Nephron (organoid): ENCODE measurements around the gene ADIPOQ.
"Not testable (repeated sequence)": the region's sequence is repeated elsewhere in the genome, so short reads cannot be mapped to it uniquely, and the experiment has no call there.

ENCODE experiments used
- H3K27ac Mint-ChIP-seq, 3 experiments: 2 replicates each; pipeline ENCODE4 v1.8.0; 2020; ENCODE audit warnings: mixed read lengths in 3 of 3, mild to moderate bottlenecking in 2 of 3, moderate library complexity in 1 of 3
- H3K27me3 Mint-ChIP-seq: 2 replicates; pipeline ENCODE4 v1.8.0; 2021; ENCODE audit warnings: low read depth, mild to moderate bottlenecking, moderate library complexity, mixed read lengths
- H3K36me3 Mint-ChIP-seq: 2 replicates; pipeline ENCODE4 v1.8.0; 2020; ENCODE audit warnings: low read depth, mixed read lengths
- H3K4me1 Mint-ChIP-seq: 2 replicates; pipeline ENCODE4 v1.8.0; 2020; ENCODE audit warnings: mixed read lengths
- H3K4me3 Mint-ChIP-seq, 3 experiments: 2 replicates each; pipeline ENCODE4 v1.8.0; 2020; ENCODE audit warnings: mild to moderate bottlenecking in 3 of 3, mixed read lengths in 3 of 3, moderate library complexity in 2 of 3
- H3K9me3 Mint-ChIP-seq: 2 replicates; pipeline ENCODE4 v1.8.0; 2020; ENCODE audit warnings: mixed read lengths
- TF ChIP-seq, protein P1 (sequence below), 3 experiments: fragments of 200-600 bp; sonication (generic); IDR thresholded peaks; one replicate each; pipeline ENCODE4 v1.5.0; 2021; ENCODE audit warnings: antibody characterized with exemption in 3 of 3; ENCODE audit not compliant: unreplicated experiment in 3 of 3

ADIPOQ gene

DNA sequence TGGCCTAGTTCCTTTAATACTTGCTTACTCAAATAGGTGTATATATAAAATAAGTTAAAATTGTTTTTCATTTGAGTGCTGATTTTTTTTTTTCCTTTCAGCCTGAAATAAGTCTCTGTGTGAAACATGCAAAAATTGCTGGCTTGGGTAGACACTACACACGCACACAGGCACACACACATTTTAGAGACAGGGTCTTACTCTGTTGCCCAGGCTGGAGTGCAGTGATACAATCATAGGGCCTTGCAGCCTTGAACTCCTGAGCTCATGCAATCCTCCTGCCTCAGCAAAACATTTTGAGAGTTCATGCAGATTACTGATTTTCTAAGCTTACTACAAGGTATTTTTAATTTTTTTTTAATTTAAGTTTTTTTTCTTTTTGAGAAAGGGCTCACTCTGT is 23.6 kb upstream of the ADIPOQ start:
- H3K9me3 Mint-ChIP-seq, result no peaks in the 10 kb centered on the region
- H3K27ac Mint-ChIP-seq, result no peak overlapping the region
- TF ChIP-seq, protein P1, sequence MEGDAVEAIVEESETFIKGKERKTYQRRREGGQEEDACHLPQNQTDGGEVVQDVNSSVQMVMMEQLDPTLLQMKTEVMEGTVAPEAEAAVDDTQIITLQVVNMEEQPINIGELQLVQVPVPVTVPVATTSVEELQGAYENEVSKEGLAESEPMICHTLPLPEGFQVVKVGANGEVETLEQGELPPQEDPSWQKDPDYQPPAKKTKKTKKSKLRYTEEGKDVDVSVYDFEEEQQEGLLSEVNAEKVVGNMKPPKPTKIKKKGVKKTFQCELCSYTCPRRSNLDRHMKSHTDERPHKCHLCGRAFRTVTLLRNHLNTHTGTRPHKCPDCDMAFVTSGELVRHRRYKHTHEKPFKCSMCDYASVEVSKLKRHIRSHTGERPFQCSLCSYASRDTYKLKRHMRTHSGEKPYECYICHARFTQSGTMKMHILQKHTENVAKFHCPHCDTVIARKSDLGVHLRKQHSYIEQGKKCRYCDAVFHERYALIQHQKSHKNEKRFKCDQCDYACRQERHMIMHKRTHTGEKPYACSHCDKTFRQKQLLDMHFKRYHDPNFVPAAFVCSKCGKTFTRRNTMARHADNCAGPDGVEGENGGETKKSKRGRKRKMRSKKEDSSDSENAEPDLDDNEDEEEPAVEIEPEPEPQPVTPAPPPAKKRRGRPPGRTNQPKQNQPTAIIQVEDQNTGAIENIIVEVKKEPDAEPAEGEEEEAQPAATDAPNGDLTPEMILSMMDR (IDR thresholded peaks at IDR 0.05; ENCODE audit: unreplicated experiment in 3 of 3), result no peak
- no peaks in the 10 kb centered on the region for H3K36me3 Mint-ChIP-seq
- no peaks in the 10 kb centered on the region for H3K4me1 Mint-ChIP-seq
- H3K27me3 Mint-ChIP-seq, result peaks cover 26% of the 10 kb centered on the region
- H3K4me3 Mint-ChIP-seq, result no peak overlapping the region

DNA sequence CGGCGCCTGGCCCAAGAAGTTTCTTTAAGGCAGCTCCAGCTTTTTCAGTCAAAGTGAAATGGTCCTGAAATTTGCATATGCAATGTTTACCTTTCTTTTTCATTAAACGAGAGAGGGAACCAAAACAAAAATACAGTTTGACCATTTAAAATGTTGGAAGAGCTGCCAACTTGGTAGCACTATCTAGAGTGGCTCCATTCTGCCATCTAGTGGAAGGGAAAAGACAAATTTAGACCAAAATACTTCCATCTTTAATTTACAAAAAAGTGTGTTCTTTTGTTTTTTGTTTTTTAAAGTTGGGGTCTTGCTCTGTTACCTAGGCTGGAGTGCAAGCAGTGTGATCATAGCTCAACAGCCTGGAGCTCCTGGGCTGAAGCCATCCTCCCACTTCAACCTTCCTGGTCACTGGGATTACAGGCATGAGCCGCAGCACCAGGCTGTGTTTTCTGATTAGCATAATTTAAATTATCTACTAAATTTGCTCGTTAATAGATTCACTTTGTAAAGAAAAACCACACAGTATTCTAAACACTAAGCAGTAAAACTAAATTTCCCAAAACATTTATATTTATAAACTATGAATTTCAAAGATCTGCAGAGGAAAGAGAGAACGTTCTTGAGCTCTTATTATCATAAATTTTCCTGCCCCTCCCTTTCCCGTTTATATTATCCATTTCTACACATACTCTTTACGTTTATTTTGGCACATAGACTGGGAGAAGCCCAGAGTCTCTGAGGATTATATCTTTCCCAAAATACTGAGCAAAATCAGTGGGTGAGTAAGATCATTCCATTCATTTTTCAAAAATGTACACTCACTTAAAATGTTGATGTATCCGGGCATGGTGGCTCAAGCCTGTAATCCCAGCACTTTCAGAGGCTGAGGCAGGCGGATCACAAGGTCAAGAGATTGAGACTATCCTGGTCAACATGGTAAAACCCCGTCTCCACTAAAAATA is 20.8 kb upstream of the ADIPOQ start:
- Mint-ChIP-seq H3K4me3 (no peak overlapping the region), H3K36me3 (no peaks in the 10 kb centered on the region), H3K4me1 (peaks cover 10% of the 10 kb centered on the region), H3K9me3 (no peaks in the 10 kb centered on the region), H3K27me3 (peaks cover 53% of the 10 kb centered on the region), H3K27ac (no peak overlapping the region)
- TF ChIP-seq, protein P1 (IDR thresholded peaks at IDR 0.05; ENCODE audit: unreplicated experiment in 3 of 3), result peak; percentile 59 to 66 (median 64)

DNA sequence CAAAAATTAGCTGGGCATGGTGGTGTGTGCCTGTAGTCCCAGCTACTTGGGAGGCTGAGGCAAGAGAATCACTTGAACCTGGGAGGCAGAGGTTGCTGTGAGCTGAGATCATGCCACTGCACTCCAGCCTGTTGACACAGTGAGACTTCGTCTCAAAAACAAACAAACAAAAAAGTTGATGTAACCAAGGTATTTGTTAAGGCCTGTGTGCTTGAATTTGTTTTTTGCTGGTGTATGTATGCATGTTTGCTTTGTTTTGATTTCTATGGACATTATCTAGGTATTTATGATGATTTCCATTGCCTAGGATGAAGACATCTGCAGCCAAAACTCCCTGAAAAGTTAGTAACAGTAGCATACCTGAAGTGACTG is 20.1 kb upstream of the ADIPOQ start:
- H3K9me3 Mint-ChIP-seq, H3K4me3 Mint-ChIP-seq, H3K27ac Mint-ChIP-seq, H3K4me1 Mint-ChIP-seq, H3K36me3 Mint-ChIP-seq: not testable (repeated sequence)
- H3K27me3 Mint-ChIP-seq, result peaks cover 53% of the 10 kb centered on the region

DNA sequence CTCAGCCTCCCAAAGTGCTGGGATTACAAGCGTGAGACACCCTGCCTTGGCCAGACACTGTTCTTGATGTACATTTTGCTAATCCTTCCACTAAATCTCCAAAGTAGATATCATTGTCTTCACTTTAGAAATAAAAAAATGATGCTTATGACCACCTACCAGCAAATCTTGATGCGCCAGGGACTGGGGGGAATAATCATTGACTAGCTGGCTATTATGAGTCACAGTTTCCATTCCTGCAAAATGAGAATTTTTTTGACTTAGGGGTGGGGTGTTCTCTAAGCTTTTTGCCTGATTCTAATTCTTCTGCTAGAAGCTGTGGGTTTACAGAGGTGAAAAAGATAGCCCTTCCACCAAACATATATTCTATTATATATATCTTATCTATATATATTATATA is 19.1 kb upstream of the ADIPOQ start:
- no peak overlapping the region for H3K27ac Mint-ChIP-seq
- TF ChIP-seq, protein P1 (IDR thresholded peaks at IDR 0.05; ENCODE audit: unreplicated experiment in 3 of 3), result no peak
- no peaks in the 10 kb centered on the region for H3K36me3 Mint-ChIP-seq
- no peak overlapping the region for H3K4me3 Mint-ChIP-seq
- H3K9me3 Mint-ChIP-seq, result no peaks in the 10 kb centered on the region
- peaks cover 61% of the 10 kb centered on the region for H3K27me3 Mint-ChIP-seq
- H3K4me1 Mint-ChIP-seq, result peaks cover 10% of the 10 kb centered on the region

DNA sequence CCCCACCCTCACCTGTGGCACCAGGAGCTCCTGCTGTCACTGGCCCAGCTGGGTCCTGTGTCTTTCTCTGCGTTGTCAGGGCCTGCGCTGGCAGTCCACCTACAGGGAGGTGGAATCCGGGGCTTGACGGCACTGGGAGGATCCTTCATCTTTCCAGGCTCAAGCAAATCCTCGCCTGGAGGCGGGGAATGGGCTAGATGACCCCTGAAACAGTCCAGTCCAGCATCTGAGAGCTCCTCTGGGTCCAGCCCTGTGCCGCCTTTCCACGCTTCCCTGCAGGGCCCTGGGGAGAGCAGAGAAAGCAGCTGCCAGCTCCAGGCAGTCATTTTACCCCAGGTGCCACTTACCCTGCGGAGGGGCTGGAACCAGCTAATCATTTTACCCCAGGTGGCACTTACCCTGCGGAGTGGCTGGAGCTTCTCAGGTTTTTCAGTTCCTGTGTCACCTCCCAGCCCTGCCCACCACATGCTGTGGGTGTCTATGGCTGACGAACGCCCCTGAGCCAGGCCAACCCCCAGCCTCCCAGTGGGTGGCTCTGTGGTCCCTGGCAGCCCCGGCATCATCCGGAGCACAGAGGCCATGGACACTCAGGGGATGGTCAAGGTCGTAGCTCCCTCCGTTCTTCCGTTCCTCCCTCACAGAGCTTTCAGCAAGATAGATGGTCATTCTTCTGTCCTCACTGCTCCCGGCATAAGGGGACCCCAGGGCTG is 17.9 kb upstream of the ADIPOQ start:
- H3K9me3 Mint-ChIP-seq, result peaks cover under 1% of the 10 kb centered on the region
- TF ChIP-seq, protein P1 (IDR thresholded peaks at IDR 0.05; ENCODE audit: unreplicated experiment in 3 of 3), result no peak
- H3K36me3 Mint-ChIP-seq, result no peaks in the 10 kb centered on the region
- peaks cover 10% of the 10 kb centered on the region for H3K4me1 Mint-ChIP-seq
- peak overlapping the region; percentile 57 to 75 (median 64) for H3K4me3 Mint-ChIP-seq
- peaks cover 73% of the 10 kb centered on the region for H3K27me3 Mint-ChIP-seq
- no peak overlapping the region for H3K27ac Mint-ChIP-seq

DNA sequence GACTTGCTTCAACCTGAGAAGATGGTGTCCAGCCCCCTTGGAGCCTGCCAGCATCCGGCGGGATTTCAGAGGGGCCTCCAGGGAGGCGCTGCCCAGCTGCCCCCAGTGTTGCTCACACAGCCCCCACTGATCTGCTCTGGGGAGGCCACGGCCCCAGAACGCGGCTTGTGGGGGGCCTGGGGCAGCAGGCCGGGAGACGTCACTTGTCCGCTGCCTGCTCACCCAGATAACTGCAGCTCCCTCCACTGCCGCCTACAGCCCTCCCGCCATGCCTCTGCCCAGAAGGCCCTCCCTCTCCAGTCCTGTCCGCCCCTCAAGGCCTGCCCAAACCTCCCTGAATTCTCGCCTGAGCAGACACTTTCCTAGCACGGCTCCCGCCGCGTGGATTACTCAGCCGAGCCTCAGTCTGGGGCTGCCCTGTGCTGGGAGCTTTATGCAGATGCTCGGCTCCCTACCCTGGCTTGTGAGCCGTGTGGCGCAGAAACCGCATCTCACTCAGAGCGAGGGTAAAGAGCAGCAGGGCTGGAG is 17.2 kb upstream of the ADIPOQ start:
- H3K9me3 Mint-ChIP-seq, result peaks cover 3% of the 10 kb centered on the region
- peaks cover 10% of the 10 kb centered on the region for H3K4me1 Mint-ChIP-seq
- H3K27me3 Mint-ChIP-seq, result peaks cover 77% of the 10 kb centered on the region
- no peak overlapping the region for H3K27ac Mint-ChIP-seq
- TF ChIP-seq, protein P1 (IDR thresholded peaks at IDR 0.05; ENCODE audit: unreplicated experiment in 3 of 3), result no peak
- H3K4me3 Mint-ChIP-seq, result peak overlapping the region; percentile 57 to 75 (median 70)
- H3K36me3 Mint-ChIP-seq, result no peaks in the 10 kb centered on the region
